HG02943 (cell line): ENCODE measurements around the gene SYCE3.
A peak's percentile ranks its signal among the peaks of the same experiment; 100 is the strongest.

Experiments
- ATAC-seq: cut with Tn5 transposase; IDR thresholded peaks from one replicate; pipeline ENCODE4 v1.9.1; 2021; ENCODE audit warnings: mild to moderate bottlenecking, low read depth, moderate library complexity; ENCODE audit not compliant: unreplicated experiment

Gene SYCE3

GRCh38 chr22:50532824-50533796 lies 29.6 kb downstream of the SYCE3 start:
- ATAC-seq, result no peak

- no peak for ATAC-seq
These were observed 30.6 kb downstream of the SYCE3 start for GRCh38 chr22:50531962-50532674.

- ATAC-seq, result no peak
These were observed 31.2 kb downstream of the SYCE3 start for GRCh38 chr22:50531546-50531961.

GRCh38 chr22:50530877-50531545 lies 31.7 kb downstream of the SYCE3 start:
- no peak for ATAC-seq

- ATAC-seq, result no peak
These were observed 32.2 kb downstream of the SYCE3 start for GRCh38 chr22:50530580-50530876.

- ATAC-seq, result no peak
These were observed 32.7 kb downstream of the SYCE3 start, which contains the start of gene TYMP for GRCh38 chr22:50529897-50530579. Gene TYMP (minus strand): TSS chr22:50530012. CDS start chr22:50529709, 303 bp downstream.

GRCh38 chr22:50529416-50529896 lies 33.3 kb downstream of the SYCE3 start:
- ATAC-seq, result no peak

GRCh38 chr22:50528682-50529415 lies 33.9 kb downstream of the SYCE3 start:
- no peak for ATAC-seq

GRCh38 chr22:50527921-50528681 lies 34.6 kb downstream of the SYCE3 start:
- no peak for ATAC-seq

- no peak for ATAC-seq
These were observed 35.6 kb downstream of the SYCE3 start for GRCh38 chr22:50526834-50527801.

GRCh38 chr22:50526108-50526833 lies 36.4 kb downstream of the SYCE3 start:
- ATAC-seq, result peak; percentile 33

GRCh38 chr22:50525858-50526107 lies 36.9 kb downstream of the SYCE3 start:
- peak; percentile 20 for ATAC-seq

- peak; percentile 34 for ATAC-seq
These were observed 37.4 kb downstream of the SYCE3 start, which contains the start of gene SCO2 for GRCh38 chr22:50525104-50525857. Gene SCO2 (minus strand): TSS chr22:50525598. CDS start chr22:50524411, 1,187 bp downstream.

GRCh38 chr22:50524676-50525103 lies 38.0 kb downstream of the SYCE3 start:
- no peak for ATAC-seq

- ATAC-seq, result no peak
These were observed 38.7 kb downstream of the SYCE3 start for GRCh38 chr22:50523806-50524675.

- no peak for ATAC-seq
These were observed 39.3 kb downstream of the SYCE3 start for GRCh38 chr22:50523458-50523805.
